Prostate gland (tissue), 2 donors: ENCODE measurements around the gene ZNF443.

Experiments
- CTCF ChIP-seq, 4 experiments: fragments of 200-600 bp in 2 of 4; fragments of 450-650 bp in 2 of 4; sonication (generic) in 2 of 4; IDR thresholded peaks; 1 replicate in 3 of 4; 2 replicates in 1 of 4; pipeline ENCODE4 v1.5.1; 2016 to 2019; ENCODE audit warnings: antibody characterized with exemption in 4 of 4, mild to moderate bottlenecking in 2 of 4, moderate library complexity in 2 of 4
- POLR2A ChIP-seq: fragments of 450-650 bp; IDR thresholded peaks from one replicate; pipeline ENCODE4 v1.6.1; 2016; ENCODE audit warnings: antibody characterized with exemption, mild to moderate bottlenecking
- POLR2AphosphoS5 ChIP-seq: sonication (generic); formaldehyde crosslinking; IDR thresholded peaks from one replicate; pipeline ENCODE4 v1.6.1; 2017; ENCODE audit warnings: antibody characterized with exemption

- TF ChIP-seq POLR2A (no peak), CTCF (IDR thresholded peaks at IDR 0.05) (no peak), POLR2AphosphoS5 (no peak)
These were observed 41.7 kb upstream of the ZNF443 start for GRCh38 chr19:12482509-12482886.
